Stimulated activated CD4-positive, alpha-beta T cell treated with anti-CD3 and anti-CD28 coated beads, Interleukin-15, amount 100 ng/mL, for 24 hours (primary cell): ENCODE data around the gene TMEM129.

ENCODE experiments used
- DNase-seq: peaks from one replicate; pipeline ENCODE4 v3.0.0-alpha.2; 2020

The TMEM129 gene

DNA sequence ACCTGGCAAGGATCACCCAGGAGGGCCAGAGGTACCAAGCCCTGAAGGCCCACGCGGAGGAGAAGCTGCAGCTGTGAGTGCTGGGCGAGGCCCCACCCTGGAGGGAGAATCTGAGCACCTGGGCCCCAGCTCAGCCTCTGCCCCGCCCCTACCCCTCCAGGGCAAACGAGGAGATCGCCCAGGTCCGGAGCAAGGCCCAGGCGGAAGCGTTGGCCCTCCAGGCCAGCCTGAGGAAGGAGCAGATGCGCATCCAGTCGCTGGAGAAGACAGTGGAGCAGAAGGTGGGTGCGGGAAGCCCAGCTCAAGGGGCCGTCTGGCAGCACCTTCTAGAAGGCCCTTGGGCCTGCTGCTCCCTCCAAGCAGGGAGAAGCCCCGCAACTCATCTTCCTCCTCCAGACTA is 23.4 kb upstream of the TMEM129 start:
- no peak for DNase-seq

DNA sequence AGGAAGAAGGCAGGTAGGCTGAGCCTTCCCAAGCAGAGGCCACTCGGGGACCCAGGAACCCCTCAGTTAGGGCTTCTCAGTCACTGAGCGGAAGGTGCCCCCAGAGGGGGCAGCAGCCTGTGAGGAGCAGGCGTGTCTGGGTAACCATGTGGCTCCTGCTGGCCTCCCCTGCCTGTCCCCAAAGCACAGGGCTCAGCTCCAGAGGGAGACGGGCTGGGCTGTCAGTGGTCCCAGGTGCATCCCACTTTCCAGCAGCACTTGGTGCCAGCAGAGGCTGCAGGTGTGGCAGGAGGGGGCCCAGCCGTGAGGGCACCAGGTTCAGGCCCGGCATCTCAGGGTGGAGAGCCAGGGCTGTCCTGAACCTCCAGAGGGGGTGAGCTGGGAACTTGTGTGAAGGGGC is 22.9 kb upstream of the TMEM129 start:
- DNase-seq, result no peak

DNA sequence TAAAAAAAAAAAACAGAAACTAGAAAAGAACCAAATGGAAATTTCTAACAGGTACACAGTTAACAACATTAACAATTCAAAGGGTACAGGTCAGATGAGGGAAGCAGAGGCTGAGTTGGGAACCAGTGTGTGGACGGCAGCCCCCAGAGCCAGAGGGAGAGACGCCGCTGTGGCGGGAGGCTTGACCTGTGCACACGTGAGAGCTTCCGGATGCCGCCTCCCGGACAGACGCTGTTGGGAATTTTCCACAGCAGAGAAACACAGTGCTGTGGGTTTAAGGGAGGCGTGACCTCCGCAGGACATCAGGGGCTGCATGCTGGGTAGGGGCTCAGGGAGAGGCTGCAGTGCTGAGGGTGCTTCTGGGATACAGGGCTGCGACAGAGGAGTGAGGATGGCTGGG is 22.4 kb upstream of the TMEM129 start:
- no peak for DNase-seq

DNA sequence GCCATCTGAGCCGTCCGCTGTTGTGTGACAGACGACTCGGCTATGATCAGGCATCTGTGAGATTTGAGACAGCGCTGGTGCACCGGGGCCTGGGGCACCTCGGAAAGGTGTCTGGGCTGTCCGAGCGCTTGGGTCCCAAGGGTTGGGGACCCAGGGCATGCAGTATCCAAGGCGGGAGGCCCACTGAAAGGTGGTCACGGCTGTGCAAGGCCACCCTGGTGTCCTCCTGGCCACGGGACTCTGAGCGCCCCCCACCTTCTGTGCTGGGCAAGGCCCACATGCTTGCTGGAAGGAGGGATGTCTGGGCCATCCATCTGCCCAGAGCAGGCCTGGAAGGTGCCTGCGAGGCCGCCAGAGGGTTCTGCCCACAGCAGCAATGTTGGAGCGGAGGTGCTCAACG is 20.1 kb upstream of the TMEM129 start:
- DNase-seq, result no peak

DNA sequence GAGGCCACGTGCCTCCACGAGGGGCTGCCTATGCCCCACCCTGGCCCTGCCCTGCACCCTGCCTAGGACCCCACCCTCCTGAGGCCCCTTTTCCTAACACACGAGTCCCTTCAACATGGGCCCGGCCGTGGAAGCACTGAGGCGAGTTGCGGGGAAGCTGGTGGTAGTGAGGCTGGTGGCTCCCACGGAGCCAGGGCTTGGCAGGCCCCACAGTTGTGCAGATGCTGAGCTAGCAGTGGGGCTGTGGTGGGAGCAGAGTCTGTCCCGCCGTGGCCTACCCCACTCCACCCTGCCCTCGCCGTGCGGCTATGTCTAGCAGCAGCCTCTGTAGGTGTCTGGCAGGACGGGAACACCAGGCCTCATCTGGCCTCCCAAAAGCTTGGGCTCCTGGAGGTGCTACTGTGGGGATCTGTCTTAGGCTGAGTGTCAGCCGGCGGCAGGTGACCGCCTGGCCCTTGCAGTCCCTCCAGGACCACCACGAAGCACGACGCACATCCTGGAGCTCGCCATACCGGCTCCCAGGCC is 19.0 kb upstream of the TMEM129 start:
- DNase-seq, result no peak

DNA sequence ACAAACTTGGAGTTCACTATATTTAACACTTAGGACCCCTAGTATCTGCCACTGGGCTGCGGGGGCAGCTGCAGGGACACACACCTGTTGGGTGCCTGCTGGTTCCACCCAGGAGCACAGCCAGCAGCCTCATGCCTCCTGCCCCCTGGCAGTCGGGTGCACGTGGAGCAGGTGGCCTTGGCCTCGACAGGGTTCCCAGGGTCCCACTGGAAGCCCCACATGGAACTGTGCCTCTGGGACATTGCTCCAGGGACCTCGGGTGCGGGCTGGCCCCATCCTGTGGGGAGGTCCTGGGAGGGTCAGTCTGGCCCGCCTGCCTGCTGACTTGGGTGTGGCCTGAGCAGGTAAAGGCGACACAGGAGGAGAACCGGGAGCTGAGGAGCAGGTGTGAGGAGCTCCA is 18.2 kb upstream of the TMEM129 start:
- DNase-seq, result no peak

DNA sequence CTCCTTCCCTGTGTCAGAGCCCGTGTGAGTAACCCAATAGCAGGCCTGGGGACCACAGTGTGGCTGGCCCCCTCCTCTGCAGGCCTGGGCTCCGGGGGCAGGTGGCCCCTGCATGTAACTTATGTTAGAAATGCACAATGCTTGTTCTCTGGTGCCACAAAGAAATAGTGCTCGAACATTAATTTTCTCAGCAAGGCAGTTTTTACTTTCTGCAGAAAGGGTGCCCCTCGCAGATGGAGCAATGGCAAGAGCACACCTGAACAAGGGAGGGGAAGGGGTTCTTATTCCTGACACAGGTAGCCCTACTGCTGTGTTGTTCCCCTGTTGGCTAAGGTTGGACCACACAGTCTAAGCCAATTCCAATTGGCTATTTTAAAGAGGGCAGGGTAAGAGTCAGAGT is 17.3 kb upstream of the TMEM129 start:
- DNase-seq, result no peak

DNA sequence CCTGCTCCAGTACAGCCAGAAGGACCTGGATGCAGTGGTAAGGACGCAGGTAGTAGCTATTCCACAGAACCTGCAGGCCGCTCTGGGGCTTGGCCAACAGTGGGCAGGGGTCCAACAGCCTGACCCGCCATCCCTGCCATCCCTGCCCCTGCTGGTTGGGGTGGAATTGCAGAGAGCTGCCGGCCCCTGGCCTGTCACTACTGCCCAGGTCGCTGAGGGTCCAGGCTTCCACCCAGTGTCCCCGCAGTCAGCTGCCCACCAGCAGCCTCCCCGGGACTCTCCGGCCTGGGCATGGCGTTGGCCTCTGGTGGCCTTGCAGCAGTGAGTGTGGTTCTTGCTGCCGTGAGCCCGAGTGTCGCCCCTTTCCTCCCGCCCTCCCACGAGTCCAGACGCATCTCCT is 16.5 kb upstream of the TMEM129 start:
- DNase-seq, result no peak

DNA sequence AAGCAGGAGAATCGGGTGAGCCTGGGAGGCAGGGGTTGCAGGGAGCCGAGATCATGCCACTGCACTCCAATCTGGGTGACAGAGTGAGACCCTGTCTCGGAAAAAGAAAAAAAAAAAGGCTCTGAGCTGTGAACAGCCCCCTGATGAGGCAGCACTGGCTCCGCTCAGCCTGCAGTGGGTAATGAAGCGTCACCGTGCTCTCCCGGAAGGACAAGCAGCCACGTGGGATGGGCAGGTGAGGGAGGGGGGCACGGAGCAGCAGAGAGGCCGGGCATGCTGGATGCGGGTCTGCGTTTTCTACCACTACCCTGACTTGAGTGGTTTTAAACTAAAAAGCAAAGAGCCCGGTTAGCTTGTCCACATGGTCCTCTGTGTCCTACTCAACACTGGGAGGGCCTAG is 15.7 kb upstream of the TMEM129 start:
- no peak for DNase-seq

DNA sequence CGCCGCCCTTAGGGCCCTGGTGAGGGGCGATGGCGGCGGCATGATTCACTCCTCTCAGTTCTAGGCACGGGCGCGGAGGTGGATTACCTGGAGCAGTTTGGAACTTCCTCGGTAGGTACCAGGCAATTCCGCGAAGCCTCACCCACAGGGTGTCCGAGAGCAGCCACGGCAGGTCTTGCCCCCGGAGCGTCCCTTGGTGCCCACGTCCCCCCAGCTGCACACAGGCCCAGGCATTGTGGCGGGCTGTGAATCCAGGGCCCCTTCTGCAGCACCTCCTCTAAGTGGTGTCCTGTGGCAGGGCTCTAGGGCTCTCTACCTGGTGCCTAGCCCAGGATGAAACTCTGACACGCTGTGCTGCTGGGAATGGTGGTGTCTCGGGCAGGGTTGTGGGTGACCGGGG is 14.1 kb upstream of the TMEM129 start:
- DNase-seq, result no peak

DNA sequence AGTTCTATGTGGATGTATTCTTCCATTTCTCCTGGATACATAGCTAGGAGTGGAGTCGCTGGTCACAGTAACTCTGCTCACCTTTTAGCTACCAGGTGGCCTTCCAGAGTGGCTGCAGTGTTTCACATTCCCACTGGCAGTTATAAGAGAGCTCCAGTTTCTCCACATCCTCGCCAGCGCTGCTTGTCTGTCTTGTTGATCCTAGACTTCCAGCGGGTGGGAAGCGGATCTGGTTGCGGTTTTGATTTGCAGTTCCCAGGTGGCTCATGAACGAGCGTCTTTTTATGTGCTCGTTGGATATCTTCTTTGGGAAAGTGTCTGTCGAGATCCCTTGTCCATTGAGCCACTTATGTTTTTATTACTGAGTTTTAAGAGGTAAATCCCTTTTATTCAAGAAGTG is 11.8 kb upstream of the TMEM129 start:
- no peak for DNase-seq

DNA sequence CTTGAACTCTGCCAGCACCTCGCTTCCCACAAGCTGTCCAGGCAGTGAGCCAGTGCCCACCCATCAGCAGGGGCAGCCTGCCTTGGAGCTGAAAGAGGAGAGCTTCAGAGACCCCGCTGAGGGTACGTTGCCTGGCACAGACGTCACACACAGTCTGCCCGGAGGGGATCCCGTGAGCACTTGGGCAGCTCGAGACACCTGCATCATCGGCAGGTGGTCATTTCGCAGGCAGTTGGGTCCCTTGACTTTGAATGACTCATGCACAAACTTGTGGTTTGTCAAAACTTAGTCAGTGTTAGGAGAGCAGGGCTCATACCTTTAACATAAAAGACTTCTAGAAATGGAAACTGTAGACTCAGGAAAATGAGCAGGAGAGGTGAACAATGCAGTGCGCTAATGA is 10.1 kb upstream of the TMEM129 start:
- peak; percentile 41 for DNase-seq

DNA sequence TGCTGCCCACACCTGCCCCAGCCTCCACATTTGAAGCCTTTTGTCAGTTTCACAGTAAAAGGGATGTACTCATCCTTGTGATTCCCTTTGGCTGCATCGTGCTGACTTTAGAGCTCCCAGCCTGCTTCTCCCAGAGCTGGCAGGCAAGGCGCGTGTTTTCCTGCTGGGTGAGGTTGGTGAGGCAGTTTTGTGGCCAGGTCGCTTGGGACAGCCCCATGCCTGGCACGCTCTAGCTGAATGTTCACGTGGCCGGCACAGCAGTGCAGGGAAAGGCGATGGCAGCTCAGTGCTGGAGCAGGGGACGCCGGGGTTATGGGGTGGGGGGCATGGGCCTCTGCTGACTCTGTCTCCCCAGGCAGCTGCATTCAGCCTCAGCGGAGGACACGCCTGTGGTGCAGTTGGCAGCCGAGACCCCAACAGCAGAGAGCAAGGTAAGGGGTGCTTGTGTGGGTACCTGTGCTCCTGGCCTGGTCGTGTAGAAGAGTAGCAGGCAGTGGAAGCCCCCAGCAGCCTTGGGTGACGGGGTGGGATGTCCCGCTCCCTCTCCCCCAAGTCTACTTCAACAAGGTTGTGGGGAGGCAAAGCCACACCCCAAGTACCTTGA is 9.5 kb upstream of the TMEM129 start:
- no peak for DNase-seq

DNA sequence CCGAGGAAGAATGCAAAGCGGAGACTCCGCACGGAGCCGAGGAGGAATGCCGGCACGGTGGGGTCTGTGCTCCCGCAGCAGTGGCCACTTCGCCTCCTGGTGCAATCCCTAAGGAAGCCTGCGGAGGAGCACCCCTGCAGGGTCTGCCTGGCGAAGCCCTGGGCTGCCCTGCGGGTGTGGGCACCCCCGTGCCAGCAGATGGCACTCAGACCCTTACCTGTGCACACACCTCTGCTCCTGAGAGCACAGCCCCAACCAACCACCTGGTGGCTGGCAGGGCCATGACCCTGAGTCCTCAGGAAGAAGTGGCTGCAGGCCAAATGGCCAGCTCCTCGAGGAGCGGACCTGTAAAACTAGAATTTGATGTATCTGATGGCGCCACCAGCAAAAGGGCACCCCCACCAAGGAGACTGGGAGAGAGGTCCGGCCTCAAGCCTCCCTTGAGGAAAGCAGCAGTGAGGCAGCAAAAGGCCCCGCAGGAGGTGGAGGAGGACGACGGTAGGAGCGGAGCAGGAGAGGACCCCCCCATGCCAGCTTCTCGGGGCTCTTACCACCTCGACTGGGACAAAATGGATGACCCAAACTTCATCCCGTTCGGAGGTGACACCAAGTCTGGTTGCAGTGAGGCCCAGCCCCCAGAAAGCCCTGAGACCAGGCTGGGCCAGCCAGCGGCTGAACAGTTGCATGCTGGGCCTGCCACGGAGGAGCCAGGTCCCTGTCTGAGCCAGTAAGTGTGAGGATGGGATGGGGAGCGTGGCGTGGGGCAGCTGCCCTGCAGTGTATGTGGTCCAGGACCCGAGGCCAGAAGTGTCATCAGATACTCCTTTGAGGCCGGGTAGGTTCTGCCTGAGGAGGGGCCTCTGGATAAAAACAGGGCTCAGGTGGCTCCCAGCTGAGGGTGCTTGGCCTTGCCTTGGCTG is 7.2 kb upstream of the TMEM129 start:
- DNase-seq, result no peak

DNA sequence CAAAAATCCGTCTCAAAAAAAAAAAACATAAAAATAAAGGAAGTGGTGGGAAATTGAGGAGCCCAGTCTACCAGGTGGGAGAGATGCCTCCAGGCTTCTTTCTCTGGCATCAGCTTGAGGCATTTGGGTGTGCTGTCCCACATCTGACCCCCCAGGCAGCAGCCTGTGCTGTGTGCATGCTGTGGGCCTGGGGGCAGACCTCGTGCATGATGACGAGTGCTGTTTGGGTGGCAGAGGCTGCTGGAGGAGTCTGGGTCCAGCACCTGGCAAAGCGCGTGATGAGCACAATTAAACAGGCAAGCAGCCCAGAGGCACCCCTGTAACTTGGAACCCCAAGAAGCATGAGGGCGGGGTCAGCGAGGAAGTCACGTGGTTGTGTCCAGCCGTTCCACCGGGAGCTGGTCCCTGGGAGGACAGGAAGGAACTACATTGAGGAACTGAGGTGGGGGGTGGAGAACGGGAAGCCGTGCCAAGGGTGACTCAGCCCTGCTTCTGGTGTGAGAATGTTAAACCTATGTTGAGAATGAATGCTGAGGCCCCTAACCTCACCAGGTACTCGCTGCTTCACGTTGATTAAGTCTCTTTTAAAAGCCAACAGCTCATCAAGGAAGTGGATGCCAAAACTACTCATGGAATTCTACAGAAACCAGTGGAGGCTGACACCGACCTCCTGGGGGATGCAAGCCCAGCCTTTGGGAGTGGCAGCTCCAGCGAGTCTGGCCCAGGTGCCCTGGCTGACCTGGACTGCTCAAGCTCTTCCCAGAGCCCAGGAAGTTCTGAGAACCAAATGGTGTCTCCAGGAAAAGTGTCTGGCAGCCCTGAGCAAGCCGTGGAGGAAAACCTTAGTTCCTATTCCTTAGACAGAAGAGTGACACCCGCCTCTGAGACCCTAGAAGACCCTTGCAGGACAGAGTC is 6.3 kb upstream of the TMEM129 start:
- no peak for DNase-seq

DNA sequence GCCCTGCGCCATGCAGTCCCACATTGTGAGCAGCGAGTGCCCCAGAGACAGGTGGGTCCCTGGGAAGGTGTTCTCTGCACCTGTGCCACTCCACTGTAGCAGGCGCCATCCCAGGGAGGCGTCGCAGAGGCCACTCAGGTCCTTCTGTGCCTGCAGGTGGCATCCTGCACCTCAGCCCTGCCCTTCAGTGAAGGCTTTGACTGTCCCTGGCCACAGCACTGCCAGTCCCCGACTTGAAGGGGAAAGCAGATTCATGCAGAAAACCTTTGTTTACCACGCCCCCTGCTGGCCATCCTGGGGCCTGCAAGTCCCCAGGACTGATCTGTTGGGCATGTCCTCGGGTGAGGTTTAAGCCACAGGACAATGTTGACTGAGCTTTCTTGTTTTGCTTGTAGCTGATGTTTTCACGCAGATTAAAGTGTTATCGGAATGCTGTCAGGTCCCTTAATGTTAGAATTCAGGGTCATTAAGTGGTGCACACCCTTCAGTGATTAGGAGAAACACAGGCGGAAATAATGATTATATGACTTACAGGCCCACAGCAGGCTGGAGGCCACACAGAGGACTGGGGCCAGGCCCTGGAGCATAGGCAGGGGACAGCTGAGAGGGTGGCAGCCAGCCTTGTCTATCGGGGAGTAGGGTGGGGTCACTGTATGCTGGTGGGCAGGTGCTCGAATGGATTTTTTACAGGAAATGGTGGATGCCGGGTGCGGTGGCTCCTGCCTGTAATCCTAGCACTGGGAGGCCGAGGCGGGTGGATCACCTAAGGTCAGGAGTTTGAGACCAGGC is 5.2 kb upstream of the TMEM129 start:
- DNase-seq, result peak; percentile 90

DNA sequence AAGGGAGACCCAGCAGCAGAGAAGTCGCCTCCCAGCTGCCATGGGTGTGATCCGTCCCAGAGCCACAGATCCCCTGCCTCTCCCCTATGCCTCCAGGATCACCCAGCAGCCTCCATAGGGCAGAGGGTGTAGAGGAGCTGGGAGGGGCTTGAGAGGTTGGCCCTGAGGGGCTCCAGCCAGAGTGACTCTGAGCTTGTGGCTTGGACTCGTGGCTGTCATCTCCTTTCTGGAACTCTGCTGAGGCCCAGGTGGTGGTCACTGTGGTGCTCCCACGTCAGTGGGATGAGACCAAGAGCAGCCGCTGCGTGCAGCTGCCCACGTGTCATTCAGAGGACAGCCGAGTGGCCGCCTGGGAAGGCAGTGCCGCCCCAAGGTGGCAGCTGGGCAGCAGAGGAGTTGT is 4.4 kb upstream of the TMEM129 start:
- DNase-seq, result no peak

DNA sequence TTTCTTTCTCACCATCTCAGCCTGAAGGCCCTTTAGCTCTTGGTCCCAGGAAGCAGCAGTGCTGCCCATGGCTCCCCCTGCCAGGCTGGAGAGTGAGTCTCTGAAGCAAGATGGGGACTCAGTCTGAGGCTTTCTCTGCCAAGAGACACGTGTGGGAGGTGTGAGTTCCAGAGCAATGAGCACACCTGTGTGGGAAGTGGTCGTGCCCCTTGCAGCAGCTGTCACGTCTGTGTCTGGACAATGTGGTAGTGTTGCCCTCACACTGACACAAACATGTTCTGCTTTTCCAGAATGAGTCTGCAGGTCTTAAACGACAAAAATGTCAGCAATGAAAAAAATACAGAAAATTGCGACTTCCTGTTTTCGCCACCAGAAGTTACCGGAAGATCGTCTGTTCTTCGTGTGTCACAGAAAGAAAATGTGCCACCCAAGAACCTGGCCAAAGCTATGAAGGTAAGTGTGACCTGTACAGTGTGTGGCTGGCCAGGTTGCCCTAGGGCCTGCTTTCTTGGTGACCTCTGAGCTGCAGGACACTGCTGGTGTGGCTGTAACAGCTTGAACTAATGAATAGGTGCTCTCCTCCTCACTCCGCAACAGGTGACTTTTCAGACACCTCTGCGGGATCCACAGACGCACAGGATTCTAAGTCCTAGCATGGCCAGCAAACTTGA is 2.1 kb upstream of the TMEM129 start:
- peak; percentile 73 for DNase-seq

DNA sequence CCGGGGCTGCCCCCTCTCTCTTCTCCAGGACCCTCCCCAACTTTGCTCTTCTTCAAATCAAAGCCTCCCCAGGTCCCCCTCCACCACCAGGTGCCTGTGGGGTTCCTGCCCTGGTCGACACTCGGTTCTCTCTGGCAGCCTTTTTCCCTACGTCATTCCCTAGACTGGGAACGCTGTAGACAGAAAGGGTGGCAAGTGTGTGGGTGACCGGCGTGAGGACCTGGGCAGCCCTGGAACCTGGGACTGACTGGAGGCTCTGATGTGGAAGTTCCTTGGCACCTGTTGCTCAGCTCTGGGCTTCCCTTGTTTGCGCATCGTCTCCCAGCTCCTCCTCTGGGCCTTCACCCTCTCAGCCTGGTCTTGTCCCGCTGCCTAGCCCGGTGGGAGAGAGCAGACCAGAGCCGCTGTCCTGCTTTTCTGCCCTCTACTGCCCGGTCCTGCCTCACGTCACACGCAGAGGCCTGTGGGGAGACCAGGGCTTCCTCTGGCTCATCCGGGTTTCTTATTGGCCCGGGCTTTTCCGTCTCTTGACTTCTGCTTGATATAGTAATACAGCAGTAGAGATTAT is 1.5 kb upstream of the TMEM129 start:
- DNase-seq, result peak; percentile 53

DNA sequence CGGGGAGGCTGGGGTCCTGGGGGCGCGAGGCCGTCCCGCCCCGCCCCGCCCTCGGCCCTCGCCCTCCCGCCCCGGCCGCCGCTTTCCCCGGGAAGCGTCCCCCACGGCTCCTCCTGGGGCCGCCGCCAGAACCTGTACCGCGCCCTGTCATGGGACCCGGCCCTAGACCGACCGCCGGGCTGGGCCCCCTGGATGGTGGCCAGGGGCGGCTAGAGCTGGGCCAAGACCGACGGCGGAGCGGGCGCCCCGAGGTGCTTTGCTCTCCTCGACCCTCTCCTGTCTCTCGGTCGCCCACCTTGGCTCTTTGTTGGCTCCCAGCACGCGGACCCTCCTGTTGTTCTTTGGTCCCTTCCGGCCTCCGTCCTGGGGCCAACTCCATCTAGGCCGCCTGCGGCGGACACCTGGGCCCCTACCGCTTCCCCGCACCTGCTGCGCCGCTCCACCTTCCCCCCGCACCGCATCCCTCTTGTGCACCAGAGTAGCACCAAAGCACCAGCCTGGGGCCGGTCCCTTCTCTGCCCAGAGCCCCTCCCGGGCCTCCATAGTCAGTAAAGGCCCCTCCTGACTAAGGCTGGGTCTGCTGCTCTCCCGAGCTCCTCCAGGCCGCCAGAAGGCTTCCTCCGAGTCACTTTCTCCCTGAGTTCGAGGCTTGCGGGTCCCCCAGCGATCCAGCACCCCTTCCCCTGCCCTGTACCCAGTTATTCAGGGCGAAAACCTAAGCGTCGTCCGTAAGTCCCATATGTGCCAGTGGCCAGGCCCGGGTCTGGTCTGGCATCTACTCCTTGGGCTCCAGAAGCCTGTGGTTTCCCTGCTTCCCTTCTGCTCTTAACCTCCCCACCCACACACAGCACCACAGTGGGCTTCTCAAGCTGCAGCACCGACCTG is 785 bp upstream of the TMEM129 start:
- peak; percentile 58 for DNase-seq
